ENCODE data around the gene ATXN1.

- TF ChIP-seq POLR2A (IDR thresholded peaks at IDR 0.05) (no peak), CTCF (IDR thresholded peaks at IDR 0.05) (no peak)
These were observed 411.7 kb downstream of the ATXN1 start for GRCh38 chr6:16349544-16349943.
